ENCODE measurements around the gene NIBAN1. TPM values are rescaled to one million over a fixed set of nuclear protein-coding genes. Genes with fewer than 3 reads are reported as not detected.

Gene NIBAN1
- total RNA-seq, 2 experiments from 2014 or later, result 10.1 to 11.0 TPM

DNA sequence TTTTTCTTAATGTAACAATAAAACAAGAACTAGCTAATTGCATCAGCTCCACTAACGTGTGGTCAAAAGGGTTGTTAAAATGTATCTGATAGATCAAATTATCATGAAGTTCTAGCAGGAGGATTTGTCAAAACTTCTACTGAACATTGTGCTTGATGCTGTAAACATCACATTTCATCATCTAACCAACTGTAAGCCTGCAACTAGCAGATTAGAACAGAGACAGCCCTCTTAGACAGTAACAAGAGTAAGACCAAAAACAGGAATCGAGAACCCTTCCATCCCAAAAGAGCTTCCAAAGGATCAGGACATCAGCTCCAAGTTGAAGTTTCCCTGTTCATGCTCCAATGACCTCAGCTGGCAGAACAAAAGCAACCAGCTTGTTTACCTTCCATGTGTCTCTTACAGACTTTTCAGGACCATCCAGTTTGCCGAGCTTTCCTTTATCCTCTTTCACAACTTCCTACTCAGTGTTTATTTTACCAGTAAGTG is 44.6 kb downstream of the NIBAN1 start:
- Mint-ChIP-seq H3K4me1 (ENCODE audit: low read depth) (peaks cover 4% of the 10 kb centered on the region), H3K4me3 (no peak overlapping the region), H3K9me3 (peaks cover 4% of the 10 kb centered on the region), H3K27ac (no peak overlapping the region), H3K27me3 (no peaks in the 10 kb centered on the region), H3K36me3 (ENCODE audit: low read depth) (peaks cover 5% of the 10 kb centered on the region)
- DNase-seq (no peak), ATAC-seq (no peak)
- TF ChIP-seq, protein P1, sequence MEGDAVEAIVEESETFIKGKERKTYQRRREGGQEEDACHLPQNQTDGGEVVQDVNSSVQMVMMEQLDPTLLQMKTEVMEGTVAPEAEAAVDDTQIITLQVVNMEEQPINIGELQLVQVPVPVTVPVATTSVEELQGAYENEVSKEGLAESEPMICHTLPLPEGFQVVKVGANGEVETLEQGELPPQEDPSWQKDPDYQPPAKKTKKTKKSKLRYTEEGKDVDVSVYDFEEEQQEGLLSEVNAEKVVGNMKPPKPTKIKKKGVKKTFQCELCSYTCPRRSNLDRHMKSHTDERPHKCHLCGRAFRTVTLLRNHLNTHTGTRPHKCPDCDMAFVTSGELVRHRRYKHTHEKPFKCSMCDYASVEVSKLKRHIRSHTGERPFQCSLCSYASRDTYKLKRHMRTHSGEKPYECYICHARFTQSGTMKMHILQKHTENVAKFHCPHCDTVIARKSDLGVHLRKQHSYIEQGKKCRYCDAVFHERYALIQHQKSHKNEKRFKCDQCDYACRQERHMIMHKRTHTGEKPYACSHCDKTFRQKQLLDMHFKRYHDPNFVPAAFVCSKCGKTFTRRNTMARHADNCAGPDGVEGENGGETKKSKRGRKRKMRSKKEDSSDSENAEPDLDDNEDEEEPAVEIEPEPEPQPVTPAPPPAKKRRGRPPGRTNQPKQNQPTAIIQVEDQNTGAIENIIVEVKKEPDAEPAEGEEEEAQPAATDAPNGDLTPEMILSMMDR (IDR thresholded peaks at IDR 0.05), result no peak
- POLR2A ChIA-PET, result no interaction called here
- CTCF ChIA-PET, result interaction anchor here (1.0 kb wide), 1 partner anchor 125 kb away, joined by 3 read pairs; no protein-coding TSS in a partner anchor
- intact Hi-C loops (cut with micrococcal nuclease), result no loop called here

- H3K9me3 Mint-ChIP-seq, result peaks cover 3% of the 10 kb centered on the region
- ATAC-seq (no peak), DNase-seq (no peak)
- POLR2A ChIA-PET, result no interaction called here
- H3K27me3 Mint-ChIP-seq, result no peaks in the 10 kb centered on the region
- TF ChIP-seq, protein P1 (IDR thresholded peaks at IDR 0.05), result no peak
- no peak overlapping the region for H3K4me3 Mint-ChIP-seq
- peaks cover 4% of the 10 kb centered on the region for H3K4me1 Mint-ChIP-seq (ENCODE audit: low read depth)
- intact Hi-C loops (cut with micrococcal nuclease), result no loop called here
- H3K36me3 Mint-ChIP-seq (ENCODE audit: low read depth), result peaks cover 3% of the 10 kb centered on the region
- no peak overlapping the region for H3K27ac Mint-ChIP-seq
- CTCF ChIA-PET, result no interaction called here
These were observed 45.9 kb downstream of the NIBAN1 start for GRCh38 chr1:184928394-184928793.

Other genes starting within 250 kb of the NIBAN1 start
- gene EDEM3, start 219.7 kb downstream of the NIBAN1 start, total RNA-seq, result 10 to 100 TPM; 12.5 to 14.5 TPM
- gene RNF2, start 71.0 kb upstream of the NIBAN1 start, total RNA-seq, result 10 to 100 TPM; 21.4 to 24.3 TPM
- 10 to 100 TPM; 25.6 TPM for gene TRMT1L, start 182.4 kb upstream of the NIBAN1 start, total RNA-seq
- 1 to 10 TPM; 1.8 to 2.5 TPM for gene SWT1, start 182.7 kb upstream of the NIBAN1 start, total RNA-seq